ENCODE measurements around the gene NRCAM.
A peak's percentile ranks its signal among the peaks of the same experiment; 100 is the strongest.

Gene NRCAM

DNA sequence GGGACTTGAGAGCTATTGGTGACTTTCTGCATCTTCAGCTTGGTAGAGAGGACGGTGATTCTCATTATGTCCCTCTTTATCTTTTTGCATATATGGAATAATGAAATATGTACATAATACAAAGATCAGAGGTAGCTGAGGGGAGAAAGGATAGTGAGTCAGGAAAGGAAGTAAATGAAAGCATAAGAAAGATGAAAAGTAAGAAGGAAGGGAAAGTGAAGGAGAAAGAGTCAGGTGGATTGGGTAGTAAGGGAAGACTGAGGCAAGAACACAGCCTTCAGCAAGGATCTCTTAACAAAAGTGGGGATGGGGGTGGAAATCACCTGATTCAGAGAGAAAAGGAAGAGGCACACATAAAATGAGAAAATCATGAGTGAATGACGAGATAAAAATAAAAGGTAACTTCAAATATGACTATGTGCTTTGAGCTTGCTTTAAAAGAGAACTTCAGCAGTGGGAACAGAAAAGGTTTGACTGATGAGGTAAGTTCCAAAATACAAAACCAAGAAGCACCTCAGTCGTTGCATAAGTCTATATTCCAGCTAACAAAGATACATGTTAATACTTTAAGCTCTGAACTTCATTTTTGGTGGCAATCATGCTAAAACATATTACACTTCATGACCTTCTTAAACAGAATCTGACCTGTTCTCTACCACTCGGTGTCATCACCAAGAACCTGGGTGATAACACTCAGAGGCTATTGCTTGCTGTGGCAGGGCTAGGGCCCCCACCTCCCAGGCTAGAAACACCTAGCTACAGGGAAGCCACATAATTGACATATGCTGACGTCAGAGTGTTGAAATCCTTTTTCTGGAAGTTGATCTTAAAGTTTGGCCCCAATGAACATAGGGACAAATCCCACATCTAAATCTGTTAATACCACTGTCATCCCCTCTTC lies 32.9 kb downstream of the NRCAM start:
- DNase-seq: no peak

DNA sequence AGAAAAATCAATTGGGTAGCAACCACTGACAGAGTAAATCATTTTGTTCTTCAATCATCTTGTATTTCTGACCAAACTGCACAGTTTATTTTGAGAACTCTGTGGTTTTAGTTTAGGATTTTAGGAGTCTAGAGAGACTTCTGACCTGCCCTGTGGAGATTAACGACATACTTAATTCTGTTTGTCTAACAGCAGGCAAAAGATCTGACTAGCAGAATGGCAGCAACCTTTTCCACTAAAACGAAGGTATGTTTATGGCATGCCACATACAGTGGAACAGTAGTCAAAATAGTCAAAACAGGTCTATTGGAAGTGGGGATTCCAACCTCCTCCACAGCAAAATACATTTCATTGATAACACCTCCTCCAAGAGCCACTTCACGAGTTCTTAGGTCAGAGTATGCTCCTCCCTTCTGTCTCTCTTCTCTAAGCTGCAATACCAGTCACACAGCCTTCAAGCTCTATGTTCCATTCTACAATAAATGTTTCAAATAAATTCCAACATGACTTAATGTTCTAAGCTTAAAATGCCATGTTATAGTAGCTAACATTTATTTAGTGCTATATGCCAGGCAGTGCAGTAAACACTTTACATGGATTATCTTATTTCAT lies 34.4 kb downstream of the NRCAM start:
- DNase-seq: no peak

DNA sequence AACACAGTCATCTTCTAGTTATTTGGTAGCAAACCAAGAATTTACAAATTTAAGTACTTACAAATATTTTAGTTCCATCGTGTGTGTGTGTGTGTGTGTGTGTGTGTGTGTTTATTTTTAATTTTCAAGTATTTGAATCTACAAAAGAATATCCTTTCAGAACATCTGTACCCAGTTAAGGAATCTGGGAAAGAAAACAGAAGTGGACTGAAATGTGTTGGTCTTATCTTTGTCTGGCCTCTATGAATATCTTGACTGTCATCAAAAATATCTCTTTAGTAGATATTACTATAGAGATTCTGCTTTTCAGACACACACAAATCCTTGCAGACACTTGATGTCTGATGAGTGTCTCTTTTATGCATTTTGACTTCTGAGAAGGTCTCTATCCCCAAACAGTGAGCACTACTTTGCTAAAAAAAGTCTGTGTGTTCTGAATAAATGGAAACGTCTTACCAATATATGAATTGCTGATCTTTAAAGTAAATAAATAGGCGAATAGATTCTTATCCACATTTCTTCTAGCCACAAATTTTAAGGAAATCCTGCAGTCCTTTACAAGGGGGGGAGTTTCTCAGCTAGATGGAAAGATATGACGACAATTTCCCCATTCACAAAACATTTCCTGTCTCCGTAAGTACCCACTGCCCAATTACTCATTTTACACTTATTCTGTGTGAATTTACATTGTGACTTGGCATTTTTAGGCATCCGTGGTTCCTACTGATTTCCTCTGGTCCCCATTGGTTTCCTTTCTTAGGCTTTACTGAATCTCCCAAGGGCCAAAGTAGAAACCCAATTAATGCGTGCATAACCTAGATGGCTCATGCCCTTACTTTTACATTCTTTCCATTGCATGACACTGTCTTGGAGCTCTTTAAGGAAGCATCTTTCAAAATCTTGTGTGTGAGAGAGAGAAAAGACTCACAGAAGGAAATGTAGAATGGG lies 36.0 kb downstream of the NRCAM start:
- no peak for DNase-seq

DNA sequence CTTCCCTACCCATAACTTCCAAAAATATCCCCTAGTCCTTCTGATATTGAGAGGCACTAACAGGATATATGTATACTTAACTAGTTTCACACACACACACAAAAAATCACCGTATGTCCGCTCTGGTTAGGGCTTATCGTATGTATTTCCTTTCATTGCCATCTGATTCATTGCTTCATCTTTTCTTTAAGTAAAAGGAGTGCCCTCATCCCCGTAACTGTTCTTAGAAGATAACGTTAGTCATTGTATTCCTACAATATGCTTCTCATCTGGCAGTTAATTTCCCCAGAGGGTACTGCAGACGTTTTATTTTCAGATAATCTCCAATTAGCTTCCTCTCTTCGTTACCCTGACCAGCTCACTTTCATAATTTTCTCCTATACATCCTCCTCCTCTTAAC lies 37.3 kb downstream of the NRCAM start:
- no peak for DNase-seq

DNA sequence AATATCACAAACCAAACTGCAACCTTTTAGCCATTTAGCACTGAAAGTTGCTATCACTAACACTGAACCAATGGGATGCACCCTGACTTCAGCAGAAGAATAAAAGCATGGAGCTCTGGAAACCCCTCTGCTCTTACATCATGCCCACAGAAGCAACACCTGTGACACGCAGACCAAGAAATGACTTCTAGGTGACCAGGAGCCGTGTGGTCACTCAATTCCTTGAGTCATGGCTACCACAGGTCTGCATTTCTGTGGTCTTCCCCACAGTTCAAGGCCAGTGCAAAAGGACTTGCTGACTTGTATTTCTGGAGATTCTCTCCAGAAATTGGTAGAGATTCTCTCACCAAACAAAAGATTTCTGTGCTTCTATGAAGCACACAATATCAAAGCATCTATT lies 38.3 kb downstream of the NRCAM start:
- DNase-seq: no peak

GRCh38 chr7:108417144-108417543 lies 39.1 kb downstream of the NRCAM start:
- DNase-seq: no peak

GRCh38 chr7:108415821-108416536 lies 40.3 kb downstream of the NRCAM start:
- peak; percentile 31 for DNase-seq

- no peak for DNase-seq
These were observed 41.2 kb downstream of the NRCAM start for GRCh38 chr7:108415084-108415483.

DNA sequence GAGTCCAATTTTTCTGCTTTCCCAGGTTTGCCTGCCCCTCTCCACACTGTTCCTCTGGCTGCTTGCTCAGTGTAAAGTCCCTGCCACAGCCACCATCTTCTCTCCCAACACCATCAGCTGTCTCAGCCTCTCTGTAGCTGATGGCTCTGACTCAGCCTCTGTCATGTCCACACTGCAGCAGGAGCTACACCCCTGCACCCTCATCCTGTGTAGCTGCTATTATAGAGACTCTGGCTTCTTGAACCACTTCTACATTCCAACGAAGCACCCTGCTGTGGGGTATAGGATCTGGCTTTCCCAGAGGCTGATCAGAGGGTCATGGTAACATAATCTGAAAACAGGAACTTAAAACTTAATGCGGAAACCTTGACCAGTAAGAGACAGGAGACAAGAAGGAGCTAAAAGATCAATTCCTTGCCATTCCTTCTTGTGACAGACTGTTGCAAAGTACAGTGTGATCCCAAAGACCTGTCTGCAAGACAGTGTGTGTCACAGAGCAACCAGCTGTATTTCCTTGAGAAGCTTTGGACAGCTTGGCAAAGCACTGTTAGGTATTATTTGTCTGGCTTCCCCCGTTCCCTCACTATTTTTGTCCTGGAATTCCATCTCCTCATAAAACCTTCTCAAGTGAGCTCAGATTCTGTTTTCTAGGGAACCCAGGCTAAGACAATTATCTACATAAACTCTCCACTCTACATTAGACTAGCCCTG lies 42.3 kb downstream of the NRCAM start:
- no peak for DNase-seq

GRCh38 chr7:108413337-108413736 lies 42.9 kb downstream of the NRCAM start:
- no peak for DNase-seq

DNA sequence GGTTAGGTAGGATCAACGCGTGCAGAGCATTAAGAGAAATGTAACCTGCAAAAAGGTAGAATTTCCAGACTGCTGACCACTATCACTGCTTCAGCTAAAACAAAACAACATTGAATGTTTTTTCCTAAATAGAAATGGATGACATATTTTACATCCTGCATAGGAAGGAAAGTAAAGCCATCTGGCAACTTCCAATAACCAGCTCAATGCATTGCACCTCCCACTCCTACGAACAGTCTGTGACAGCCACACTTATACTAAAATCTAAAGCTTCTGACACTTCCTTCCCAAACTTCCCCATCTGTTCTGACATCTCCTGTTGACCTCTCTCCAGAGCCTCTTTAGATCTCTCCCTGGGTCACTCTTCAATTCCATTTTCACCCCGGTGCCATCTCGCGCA lies 47.1 kb downstream of the NRCAM start:
- DNase-seq: no peak

DNA sequence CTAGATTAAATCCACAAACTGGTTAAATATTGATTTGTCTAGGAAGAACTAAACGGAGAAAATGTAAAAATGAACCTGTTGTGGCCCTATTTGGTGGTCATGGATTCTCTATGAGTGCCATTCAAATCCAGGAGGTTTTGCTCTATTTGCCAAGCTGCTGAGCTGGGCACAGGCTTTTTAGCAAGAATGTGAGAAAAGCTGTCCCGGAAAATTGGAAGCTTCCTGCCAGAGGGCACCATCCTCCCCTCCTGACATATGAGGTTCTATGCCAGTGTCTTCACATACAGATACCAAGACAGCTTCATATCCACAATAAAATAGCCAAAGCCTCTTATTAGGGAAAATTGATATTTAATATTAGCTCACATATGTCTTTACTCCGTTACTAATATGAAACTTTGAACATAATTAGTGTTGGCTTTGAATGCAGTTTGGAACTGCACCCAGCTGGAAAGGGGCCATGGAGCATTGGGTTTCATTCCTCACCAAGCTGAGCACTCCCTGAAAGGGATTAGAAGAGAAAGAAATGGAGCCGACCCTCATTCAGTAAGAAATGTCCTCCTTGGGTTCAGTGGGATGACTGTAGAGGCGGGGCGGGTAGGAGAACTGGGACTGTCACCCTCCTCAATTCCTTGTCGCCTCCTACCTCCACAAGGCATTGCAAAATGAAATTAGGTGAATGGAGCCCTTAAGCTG lies 47.8 kb downstream of the NRCAM start:
- no peak for DNase-seq

DNA sequence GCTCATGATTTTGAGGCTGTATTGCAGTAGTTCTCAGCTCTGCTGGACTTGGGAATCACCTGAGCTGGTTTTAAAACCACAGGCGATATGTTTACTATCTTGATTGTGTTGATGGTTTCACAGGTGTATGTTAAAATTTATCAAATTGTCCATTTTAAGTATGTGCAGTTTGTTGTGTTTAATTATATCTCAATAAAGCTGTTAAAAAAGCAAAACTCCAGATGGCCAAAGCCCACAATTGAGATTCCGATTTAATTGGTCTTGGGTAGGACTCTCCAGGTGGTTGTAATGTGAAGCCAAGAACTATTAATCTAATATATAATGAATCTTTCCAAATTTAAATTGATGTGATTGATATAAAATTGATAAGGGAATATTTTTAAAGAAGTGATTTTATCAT lies 48.6 kb downstream of the NRCAM start:
- DNase-seq: no peak

- no peak for DNase-seq
These were observed 49.9 kb downstream of the NRCAM start for GRCh38 chr7:108406222-108406890.

DNA sequence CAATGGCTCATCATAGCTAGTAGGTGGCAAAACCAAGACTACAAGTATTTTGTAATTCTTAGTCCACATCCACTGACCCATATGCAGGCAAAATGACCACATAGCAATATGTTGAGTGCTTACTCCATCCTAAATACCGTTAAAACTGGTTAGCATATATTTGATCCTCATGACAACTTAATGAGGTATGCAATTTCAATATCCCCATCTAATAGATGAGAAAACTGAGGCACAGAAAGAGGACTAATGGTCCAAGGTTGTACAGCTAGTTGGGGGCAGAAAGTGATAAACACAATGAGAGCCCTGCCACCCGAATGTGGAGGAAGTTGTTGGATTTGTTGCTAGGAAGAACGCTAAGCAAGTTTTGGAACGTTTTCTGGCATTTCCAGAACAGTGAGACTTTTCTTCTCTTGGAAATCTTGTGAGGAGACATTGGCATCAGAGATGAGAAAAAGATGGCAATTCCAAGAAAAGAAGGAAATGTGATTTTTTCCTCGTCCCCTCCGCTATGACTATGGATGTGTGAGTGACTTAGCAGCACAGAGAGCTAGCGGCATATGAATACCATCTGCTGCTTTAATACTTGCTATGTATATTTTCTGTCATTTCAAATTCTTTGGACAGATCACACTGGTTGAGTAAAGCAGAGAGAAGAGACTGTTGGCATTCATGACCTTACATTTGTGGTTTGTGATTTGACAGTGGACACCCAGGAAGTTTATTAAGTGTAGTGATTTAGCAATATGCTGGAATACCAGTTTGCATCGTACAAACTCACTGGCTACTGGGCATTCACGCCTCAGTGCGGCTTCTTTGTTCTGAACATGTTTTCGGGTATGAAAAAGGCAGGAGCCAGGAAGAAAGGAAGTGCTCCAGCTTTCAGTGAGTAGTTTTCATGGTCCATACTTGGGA lies 51.5 kb downstream of the NRCAM start:
- no peak for DNase-seq

GRCh38 chr7:108403597-108404217 lies 52.5 kb downstream of the NRCAM start:
- no peak for DNase-seq

GRCh38 chr7:108402865-108403264 lies 53.4 kb downstream of the NRCAM start:
- DNase-seq: no peak

GRCh38 chr7:108396080-108396479 lies 60.2 kb downstream of the NRCAM start:
- no peak for DNase-seq

DNA sequence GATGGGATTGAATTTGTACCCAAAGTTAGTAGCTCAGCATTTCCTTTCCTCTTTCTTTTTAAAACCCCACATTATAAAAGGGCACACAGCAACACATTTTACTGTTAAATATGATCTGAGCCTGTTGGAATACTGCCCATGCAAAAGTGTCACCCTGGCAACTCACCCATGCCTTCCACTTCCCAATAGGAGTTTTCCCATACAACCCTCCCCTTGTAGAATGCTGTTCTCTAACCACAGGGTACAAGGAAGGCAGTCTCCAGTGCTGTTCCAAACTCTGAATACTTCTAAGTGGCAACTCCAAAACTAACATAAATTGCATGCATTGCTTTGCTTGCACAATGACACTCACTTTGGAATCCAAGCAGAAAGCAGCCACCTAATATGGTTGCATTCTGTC lies 60.8 kb downstream of the NRCAM start:
- no peak for DNase-seq

Data from stimulated activated CD8-positive, alpha-beta memory T cell treated with anti-CD3 and anti-CD28 coated beads, Interleukin-4, amount 100 ng/mL, for 48 hours (primary cell).